Activated naive CD4-positive, alpha-beta T cell treated with anti-CD3 and anti-CD28 coated beads, Interleukin-2, amount 50 U/mL, for 24 hours (primary cell): Measurements from ENCODE around the gene ZNF527.
"Not testable (repeated sequence)": the region's sequence is repeated elsewhere in the genome, so short reads cannot be mapped to it uniquely, and the experiment has no call there.

ENCODE experiments used
- H3K27ac Mint-ChIP-seq: one replicate; pipeline ENCODE4 v1.8.0; 2021; ENCODE audit warnings: mild to moderate bottlenecking, mixed read lengths
- H3K27me3 Mint-ChIP-seq: one replicate; pipeline ENCODE4 v1.8.0; 2021; ENCODE audit warnings: mixed read lengths
- H3K36me3 Mint-ChIP-seq: one replicate; pipeline ENCODE4 v1.8.0; 2021; ENCODE audit warnings: mixed read lengths
- H3K4me1 Mint-ChIP-seq: one replicate; pipeline ENCODE4 v1.8.0; 2021; ENCODE audit warnings: mixed read lengths
- H3K4me3 Mint-ChIP-seq: one replicate; pipeline ENCODE4 v1.8.0; 2021; ENCODE audit warnings: mild to moderate bottlenecking, mixed read lengths
- H3K9me3 Mint-ChIP-seq: one replicate; pipeline ENCODE4 v1.8.0; 2021; ENCODE audit warnings: mixed read lengths

Gene ZNF527

GRCh38 chr19:37403403-37403802, 32.5 kb downstream of the ZNF527 start:
- Mint-ChIP-seq H3K36me3 (peaks cover 27% of the 10 kb centered on the region), H3K4me1 (no peaks in the 10 kb centered on the region), H3K4me3 (no peak overlapping the region), H3K9me3 (peaks cover 34% of the 10 kb centered on the region), H3K27ac (no peak overlapping the region), H3K27me3 (no peaks in the 10 kb centered on the region)

GRCh38 chr19:37406140-37406846, 35.4 kb downstream of the ZNF527 start:
- H3K4me3 Mint-ChIP-seq, H3K27me3 Mint-ChIP-seq, H3K4me1 Mint-ChIP-seq, H3K27ac Mint-ChIP-seq: not testable (repeated sequence)
- H3K36me3 Mint-ChIP-seq: peaks cover 23% of the 10 kb centered on the region
- peaks cover 33% of the 10 kb centered on the region for H3K9me3 Mint-ChIP-seq

- Mint-ChIP-seq H3K4me3 (no peak overlapping the region), H3K9me3 (peaks cover 25% of the 10 kb centered on the region), H3K36me3 (peaks cover 51% of the 10 kb centered on the region), H3K27ac (no peak overlapping the region), H3K4me1 (no peaks in the 10 kb centered on the region), H3K27me3 (no peaks in the 10 kb centered on the region)
These were observed 41.8 kb downstream of the ZNF527 start for GRCh38 chr19:37412700-37413099.

- Mint-ChIP-seq H3K36me3 (peaks cover 52% of the 10 kb centered on the region), H3K27ac (no peak overlapping the region), H3K4me3 (no peak overlapping the region), H3K27me3 (no peaks in the 10 kb centered on the region), H3K4me1 (no peaks in the 10 kb centered on the region), H3K9me3 (peaks cover 28% of the 10 kb centered on the region)
These were observed 42.6 kb downstream of the ZNF527 start for GRCh38 chr19:37413313-37414084.
